HepG2 (cell line): ENCODE results near the gene SLC28A1.

Experiments
- AFF4 ChIP-seq: sonication (generic); formaldehyde crosslinking; IDR thresholded peaks from 2 replicates; pipeline ENCODE4 v1.4.0; 2020; ENCODE audit warnings: missing genetic modification reagents
- MXI1 ChIP-seq: IDR thresholded peaks from 3 replicates; pipeline ENCODE4 v1.6.1; 2012; ENCODE audit warnings: low read depth, low read length, inconsistent platforms, borderline replicate concordance
- SIN3A ChIP-seq: IDR thresholded peaks from 2 replicates; pipeline ENCODE4 v1.6.1; 2011; ENCODE audit warnings: low read depth, mild to moderate bottlenecking, control low read depth, low read length, borderline replicate concordance
- SNAPC5 ChIP-seq: sonication (generic); formaldehyde crosslinking; IDR thresholded peaks from 2 replicates; pipeline ENCODE4 v1.8.1; 2023; ENCODE audit warnings: mild to moderate bottlenecking, missing genetic modification reagents, borderline replicate concordance
- USF2 ChIP-seq, 2 experiments: sonication (generic) in 1 of 2; formaldehyde crosslinking in 1 of 2; IDR thresholded peaks; 2 replicates each; pipeline versions ENCODE4 v1.5.1 to v1.6.1; 2011 to 2020; ENCODE audit warnings: borderline replicate concordance in 1 of 2, low read depth in 1 of 2, low read length in 1 of 2, mild to moderate bottlenecking in 1 of 2, missing genetic modification reagents in 1 of 2, moderate library complexity in 1 of 2
- ZNF639 ChIP-seq: conservative IDR thresholded peaks from 2 replicates; pipeline ENCODE4 v1.6.1; 2018; ENCODE audit warnings: missing genetic modification reagents

GRCh38 chr15:84981054-84981710 is 96.7 kb downstream of the SLC28A1 start:
- TF ChIP-seq AFF4 (CRISPR knock-in tag) (no peak), SNAPC5 (no peak), SIN3A (no peak), ZNF639 (CRISPR knock-in tag) (0 out of 2 replicates have a peak, but pooled peaks have one; percentile 64), MXI1 (no peak; the same call in 2 of the 3 replicates), USF2 (IDR thresholded peaks at IDR 0.05; ENCODE audit: low read depth, low read length) (no peak), USF2 (CRISPR knock-in tag; IDR thresholded peaks at IDR 0.05; ENCODE audit: borderline replicate concordance) (no peak)
